ENCODE measurements around the gene HTATSF1. TPM values are rescaled to one million over a fixed set of nuclear protein-coding genes. Genes with fewer than 3 reads are reported as not detected.

Gene HTATSF1
- total RNA-seq, 1 experiment from 2014 or later, result 74.7 TPM

- Histone ChIP-seq H3F3A (ENCODE audit: low read length, unreplicated experiment) (no peaks in the 10 kb centered on the region), H3K27me3 (ENCODE audit: low read length) (no peaks in the 10 kb centered on the region), H3K9me3 (ENCODE audit: low read length) (no peaks in the 10 kb centered on the region), H3K4me2 (ENCODE audit: low read length) (no peak overlapping the region), H3K4me3 (ENCODE audit: low read length) (no peak overlapping the region), H3K36me3 (ENCODE audit: low read depth, low read length) (no peaks in the 10 kb centered on the region), H3K4me1 (ENCODE audit: insufficient read depth, low read length) (0 out of 2 replicates have a peak, but pooled peaks cover 7% of the 10 kb centered on the region), H3K79me2 (ENCODE audit: low read length) (no peaks in the 10 kb centered on the region), H3K27ac (ENCODE audit: low read length) (no peak overlapping the region), H3K9me2 (replicated peaks; ENCODE audit: low read length) (no peaks in the 10 kb centered on the region), H3K9ac (ENCODE audit: low read length) (no peak overlapping the region), H4K20me1 (ENCODE audit: low read length) (no peaks in the 10 kb centered on the region), H2AFZ (ENCODE audit: low read length) (no peak overlapping the region)
- BruUV-seq (replicated peaks), result no TSS peak
- no peak for DNase-seq
- no peak for ATAC-seq
- ChIA-PET CTCF (no interaction called here), POLR2A (ENCODE audit: unreplicated experiment) (no interaction called here)
- TF ChIP-seq EZH2phosphoT487 (IDR thresholded peaks at IDR 0.05; ENCODE audit: borderline replicate concordance, low read length) (no peak), EZH2 (IDR thresholded peaks at IDR 0.05; ENCODE audit: low read length, unreplicated experiment) (no peak)
- TF ChIP-seq, protein P1, sequence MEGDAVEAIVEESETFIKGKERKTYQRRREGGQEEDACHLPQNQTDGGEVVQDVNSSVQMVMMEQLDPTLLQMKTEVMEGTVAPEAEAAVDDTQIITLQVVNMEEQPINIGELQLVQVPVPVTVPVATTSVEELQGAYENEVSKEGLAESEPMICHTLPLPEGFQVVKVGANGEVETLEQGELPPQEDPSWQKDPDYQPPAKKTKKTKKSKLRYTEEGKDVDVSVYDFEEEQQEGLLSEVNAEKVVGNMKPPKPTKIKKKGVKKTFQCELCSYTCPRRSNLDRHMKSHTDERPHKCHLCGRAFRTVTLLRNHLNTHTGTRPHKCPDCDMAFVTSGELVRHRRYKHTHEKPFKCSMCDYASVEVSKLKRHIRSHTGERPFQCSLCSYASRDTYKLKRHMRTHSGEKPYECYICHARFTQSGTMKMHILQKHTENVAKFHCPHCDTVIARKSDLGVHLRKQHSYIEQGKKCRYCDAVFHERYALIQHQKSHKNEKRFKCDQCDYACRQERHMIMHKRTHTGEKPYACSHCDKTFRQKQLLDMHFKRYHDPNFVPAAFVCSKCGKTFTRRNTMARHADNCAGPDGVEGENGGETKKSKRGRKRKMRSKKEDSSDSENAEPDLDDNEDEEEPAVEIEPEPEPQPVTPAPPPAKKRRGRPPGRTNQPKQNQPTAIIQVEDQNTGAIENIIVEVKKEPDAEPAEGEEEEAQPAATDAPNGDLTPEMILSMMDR (conservative IDR thresholded peaks at IDR 0.05; ENCODE audit: low read depth, low read length), result no peak
- intact Hi-C loops (cut with micrococcal nuclease), result no loop called here
These were observed 36.7 kb downstream of the HTATSF1 start for GRCh38 chrX:136534131-136534530.

DNA sequence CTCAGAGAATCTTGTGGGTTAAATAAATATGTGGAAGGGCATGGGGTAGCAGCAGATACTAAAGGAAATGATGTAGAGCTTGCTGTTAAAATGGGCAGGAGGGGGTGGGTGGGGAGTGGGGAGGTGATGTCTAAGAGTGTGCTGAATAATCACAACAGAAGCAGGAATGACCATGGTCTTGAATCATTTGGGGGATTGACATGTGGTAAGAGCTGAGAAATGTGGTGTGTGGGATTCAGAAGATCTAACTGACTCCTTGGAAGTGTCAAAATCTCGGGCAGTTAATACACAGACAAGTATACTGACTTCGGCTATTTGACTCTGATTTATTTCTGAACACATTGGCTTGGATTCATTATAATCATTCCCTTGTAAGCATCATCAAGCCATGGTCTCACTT lies 41.4 kb downstream of the HTATSF1 start:
- no TSS peak for BruUV-seq (replicated peaks)
- ChIA-PET POLR2A (ENCODE audit: unreplicated experiment) (no interaction called here), CTCF (no interaction called here)
- Histone ChIP-seq H3K9me3 (ENCODE audit: low read length) (no peaks in the 10 kb centered on the region), H3F3A (ENCODE audit: low read length, unreplicated experiment) (no peaks in the 10 kb centered on the region), H3K4me3 (ENCODE audit: low read length) (no peak overlapping the region), H3K27me3 (ENCODE audit: low read length) (no peaks in the 10 kb centered on the region), H3K36me3 (ENCODE audit: low read depth, low read length) (no peaks in the 10 kb centered on the region), H3K79me2 (ENCODE audit: low read length) (no peaks in the 10 kb centered on the region), H4K20me1 (ENCODE audit: low read length) (no peaks in the 10 kb centered on the region), H3K27ac (ENCODE audit: low read length) (no peak overlapping the region), H3K9ac (ENCODE audit: low read length) (no peak overlapping the region), H3K4me1 (ENCODE audit: insufficient read depth, low read length) (no peaks in the 10 kb centered on the region), H3K9me2 (replicated peaks; ENCODE audit: low read length) (no peaks in the 10 kb centered on the region), H2AFZ (ENCODE audit: low read length) (no peak overlapping the region), H3K4me2 (ENCODE audit: low read length) (no peak overlapping the region)
- intact Hi-C loops (cut with micrococcal nuclease), result no loop called here
- TF ChIP-seq EZH2phosphoT487 (IDR thresholded peaks at IDR 0.05; ENCODE audit: borderline replicate concordance, low read length) (no peak), EZH2 (IDR thresholded peaks at IDR 0.05; ENCODE audit: low read length, unreplicated experiment) (no peak)
- TF ChIP-seq, protein P1 (conservative IDR thresholded peaks at IDR 0.05; ENCODE audit: low read depth, low read length), result no peak
- no peak for DNase-seq
- ATAC-seq, result no peak

DNA sequence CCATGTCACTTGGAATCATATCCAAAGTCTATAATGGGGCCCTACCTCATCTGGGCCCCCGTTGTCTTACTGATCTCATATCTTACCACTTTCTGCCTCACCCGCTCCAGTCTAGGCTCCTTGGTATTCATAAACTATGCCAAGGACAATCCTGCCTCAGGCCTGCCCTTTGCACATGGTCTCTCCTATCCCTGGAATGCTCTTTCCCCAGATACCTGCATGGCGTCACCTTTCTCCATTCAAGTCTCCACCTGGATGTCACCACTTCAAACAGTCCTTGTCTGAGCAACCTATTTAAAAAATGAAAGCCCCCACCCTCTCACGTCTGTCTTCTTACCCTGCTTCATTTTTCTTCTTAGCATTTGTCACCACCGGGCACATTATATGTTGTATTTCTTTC lies 42.8 kb downstream of the HTATSF1 start:
- no peaks in the 10 kb centered on the region for H3K4me1 ChIP-seq (ENCODE audit: insufficient read depth, low read length)
- no peaks in the 10 kb centered on the region for H3K9me2 ChIP-seq (replicated peaks; ENCODE audit: low read length)
- intact Hi-C loops (cut with micrococcal nuclease), result no loop called here
- ChIA-PET CTCF (no interaction called here), POLR2A (ENCODE audit: unreplicated experiment) (no interaction called here)
- ATAC-seq, result no peak
- BruUV-seq (replicated peaks), result no TSS peak
- H3F3A ChIP-seq (ENCODE audit: low read length, unreplicated experiment), result no peaks in the 10 kb centered on the region
- H3K27me3 ChIP-seq (ENCODE audit: low read length), result no peaks in the 10 kb centered on the region
- H3K4me2 ChIP-seq (ENCODE audit: low read length), result no peak overlapping the region
- TF ChIP-seq EZH2phosphoT487 (IDR thresholded peaks at IDR 0.05; ENCODE audit: borderline replicate concordance, low read length), result no peak
- TF ChIP-seq, protein P1 (conservative IDR thresholded peaks at IDR 0.05; ENCODE audit: low read depth, low read length), result no peak
- no peak for TF ChIP-seq EZH2 (IDR thresholded peaks at IDR 0.05; ENCODE audit: low read length, unreplicated experiment)
- no peak overlapping the region for H3K9ac ChIP-seq (ENCODE audit: low read length)
- no peak overlapping the region for H3K4me3 ChIP-seq (ENCODE audit: low read length)
- DNase-seq, result no peak
- no peak overlapping the region for H2AFZ ChIP-seq (ENCODE audit: low read length)
- no peak overlapping the region for H3K27ac ChIP-seq (ENCODE audit: low read length)
- H3K36me3 ChIP-seq (ENCODE audit: low read depth, low read length), result no peaks in the 10 kb centered on the region
- H4K20me1 ChIP-seq (ENCODE audit: low read length), result no peaks in the 10 kb centered on the region
- H3K79me2 ChIP-seq (ENCODE audit: low read length), result no peaks in the 10 kb centered on the region
- no peaks in the 10 kb centered on the region for H3K9me3 ChIP-seq (ENCODE audit: low read length)

All from PC-3 (cell line).